ENCODE results near the gene PLEKHM3. TPM values are rescaled to one million over a fixed set of nuclear protein-coding genes. Genes with fewer than 3 reads are reported as not detected.

The PLEKHM3 gene
- total RNA-seq, 1 donor from 2014 or later, result 9.1 TPM

GRCh38 chr2:207825045-207825954, 200.0 kb downstream of the PLEKHM3 start:
- DNase-seq (ENCODE audit: low spot score), result no peak

GRCh38 chr2:207823865-207824264, 201.5 kb downstream of the PLEKHM3 start:
- H3K4me3 Mint-ChIP-seq (ENCODE audit: unreplicated experiment), result no peak overlapping the region
- H3K9me3 Mint-ChIP-seq (ENCODE audit: low read depth), result no peaks in the 10 kb centered on the region
- peaks cover 10% of the 10 kb centered on the region for H3K36me3 Mint-ChIP-seq (ENCODE audit: low read depth)
- peaks cover 6% of the 10 kb centered on the region for H3K4me1 Mint-ChIP-seq (ENCODE audit: low read depth)
- no peaks in the 10 kb centered on the region for H3K27me3 Mint-ChIP-seq (ENCODE audit: low read depth)
- no peak for TF ChIP-seq CTCF (IDR thresholded peaks at IDR 0.05)
- DNase-seq (ENCODE audit: low spot score), result no peak
- H3K27ac Mint-ChIP-seq (ENCODE audit: unreplicated experiment), result no peak overlapping the region

More at GRCh38 chr2:207825045-207825954, 200.0 kb downstream of the PLEKHM3 start:
- Mint-ChIP-seq H3K4me3 (ENCODE audit: unreplicated experiment) (no peak overlapping the region), H3K27me3 (ENCODE audit: low read depth) (no peaks in the 10 kb centered on the region), H3K4me1 (ENCODE audit: low read depth) (peaks cover 8% of the 10 kb centered on the region), H3K9me3 (ENCODE audit: low read depth) (no peaks in the 10 kb centered on the region), H3K27ac (ENCODE audit: unreplicated experiment) (no peak overlapping the region), H3K36me3 (ENCODE audit: low read depth) (peaks cover 10% of the 10 kb centered on the region)
- no peak for TF ChIP-seq CTCF (IDR thresholded peaks at IDR 0.05)

- H3K36me3 Mint-ChIP-seq (ENCODE audit: low read depth), result peaks cover 2% of the 10 kb centered on the region
- no peaks in the 10 kb centered on the region for H3K9me3 Mint-ChIP-seq (ENCODE audit: low read depth)
- H3K27me3 Mint-ChIP-seq (ENCODE audit: low read depth), result no peaks in the 10 kb centered on the region
- H3K4me3 Mint-ChIP-seq (ENCODE audit: unreplicated experiment), result no peak overlapping the region
- TF ChIP-seq CTCF (IDR thresholded peaks at IDR 0.05), result no peak
- no peaks in the 10 kb centered on the region for H3K4me1 Mint-ChIP-seq (ENCODE audit: low read depth)
- no peak for DNase-seq (ENCODE audit: low spot score)
- H3K27ac Mint-ChIP-seq (ENCODE audit: unreplicated experiment), result no peak overlapping the region
These were observed 205.2 kb downstream of the PLEKHM3 start for GRCh38 chr2:207819839-207820784.

GRCh38 chr2:207819021-207819797, 206.1 kb downstream of the PLEKHM3 start:
- TF ChIP-seq CTCF (IDR thresholded peaks at IDR 0.05), result no peak
- Mint-ChIP-seq H3K9me3 (ENCODE audit: low read depth) (no peaks in the 10 kb centered on the region), H3K27ac (ENCODE audit: unreplicated experiment) (no peak overlapping the region), H3K27me3 (ENCODE audit: low read depth) (no peaks in the 10 kb centered on the region), H3K4me1 (ENCODE audit: low read depth) (no peaks in the 10 kb centered on the region), H3K36me3 (ENCODE audit: low read depth) (peaks cover 2% of the 10 kb centered on the region), H3K4me3 (ENCODE audit: unreplicated experiment) (no peak overlapping the region)
- no peak for DNase-seq (ENCODE audit: low spot score)

Measured in chondrocyte (in vitro differentiated cells).